GM21786 (cell line): Measurements from ENCODE around the gene TASOR2.

Experiments
- ATAC-seq: cut with Tn5 transposase; IDR thresholded peaks from one replicate; pipeline ENCODE4 v1.9.1; 2021; ENCODE audit not compliant: unreplicated experiment

TASOR2 gene

GRCh38 chr10:5656737-5657579 lies 27.7 kb upstream of the TASOR2 start:
- no peak for ATAC-seq

GRCh38 chr10:5658871-5659618 lies 25.6 kb upstream of the TASOR2 start:
- ATAC-seq = no peak

GRCh38 chr10:5659702-5660528 lies 24.7 kb upstream of the TASOR2 start:
- peak; percentile 76 for ATAC-seq

GRCh38 chr10:5661043-5661442 lies 23.6 kb upstream of the TASOR2 start:
- no peak for ATAC-seq

- no peak for ATAC-seq
Observed at GRCh38 chr10:5662708-5663579, 21.7 kb upstream of the TASOR2 start.

GRCh38 chr10:5663692-5664427 lies 20.8 kb upstream of the TASOR2 start:
- ATAC-seq = no peak

GRCh38 chr10:5665373-5666007 lies 19.1 kb upstream of the TASOR2 start:
- ATAC-seq = no peak

GRCh38 chr10:5666008-5666840 lies 18.4 kb upstream of the TASOR2 start, which contains the start of gene ASB13:
Gene ASB13, minus strand, starts transcription at chr10:5666595. Its CDS starts 44 bp downstream, at chr10:5666551.
- peak; percentile 58 for ATAC-seq

GRCh38 chr10:5666841-5667630 lies 17.6 kb upstream of the TASOR2 start:
- no peak for ATAC-seq

GRCh38 chr10:5668429-5668828 lies 16.2 kb upstream of the TASOR2 start:
- ATAC-seq = no peak

- no peak for ATAC-seq
Observed at GRCh38 chr10:5669604-5670003, 15.0 kb upstream of the TASOR2 start.

- no peak for ATAC-seq
Observed at GRCh38 chr10:5670662-5671375, 13.8 kb upstream of the TASOR2 start.

- no peak for ATAC-seq
Observed at GRCh38 chr10:5678397-5679036, 6.1 kb upstream of the TASOR2 start.

GRCh38 chr10:5679037-5679435 lies 5.6 kb upstream of the TASOR2 start:
- ATAC-seq = no peak

- no peak for ATAC-seq
Observed at GRCh38 chr10:5679606-5680005, 5.0 kb upstream of the TASOR2 start.

GRCh38 chr10:5681930-5682329 lies 2.7 kb upstream of the TASOR2 start:
- no peak for ATAC-seq
